Endothelial cell of umbilical vein (primary cell): ENCODE results near the gene CORO6. TPM values are rescaled to one million over a fixed set of nuclear protein-coding genes. Genes with fewer than 3 reads are reported as not detected.

Experiments
- BruUV-seq: library from RNA; stranded (reverse); fragments of 400-500 nt; replicated peaks from 2 replicates; lab custom pipeline; 2021; lab: Mats Ljungman, UMichigan
- CTCF ChIA-PET: fragments of 300-600, 350-600 bp; sonication (Branson Sonifier 250); formaldehyde crosslinking; loops from one replicate; lab custom pipeline; 2021; ENCODE audit warnings: antibody characterized with exemption, inconsistent platforms; lab: Charles Lee
- POLR2A ChIA-PET: fragments of 300-600, 350-600 bp; sonication (Branson Sonifier 250); formaldehyde crosslinking; loops from one replicate; lab custom pipeline; 2021; ENCODE audit warnings: antibody characterized with exemption, inconsistent platforms; lab: Charles Lee
- DNase-seq: peaks from one replicate; pipeline ENCODE4 v3.0.0-alpha.2; 2011; ENCODE audit warnings: low read depth, low spot score
- FAIRE-seq: peaks from 2 replicates; lab custom pipeline; 2011; peaks lifted over from hg19 to GRCh38; lab: Jason Lieb, UNC
- H2AFZ ChIP-seq: 2 replicates; pipeline ENCODE4 v1.6.0; 2012; ENCODE audit warnings: low read depth, low read length, control low read depth, inconsistent platforms
- H3K27ac ChIP-seq: 2 replicates; pipeline ENCODE4 v1.5.1; 2011; ENCODE audit warnings: low read depth, mild to moderate bottlenecking, control low read depth, low read length, moderate library complexity; ENCODE audit not compliant: insufficient read depth
- H3K27me3 ChIP-seq, 2 experiments: 2 replicates each; pipeline versions ENCODE4 v1.6.0 to v1.6.1; 2011; ENCODE audit warnings: low read length in 2 of 2, mixed read lengths in 1 of 2; ENCODE audit not compliant: control insufficient read depth in 2 of 2, insufficient read depth in 2 of 2
- H3K36me3 ChIP-seq, 2 experiments: 2 replicates in 1 of 2; 3 replicates in 1 of 2; pipeline ENCODE4 v1.5.1; 2011; ENCODE audit warnings: low read length in 2 of 2, mild to moderate bottlenecking in 1 of 2, moderate library complexity in 1 of 2; ENCODE audit not compliant: control insufficient read depth in 2 of 2, insufficient read depth in 2 of 2; ENCODE audit errors: extremely low read depth in 1 of 2
- H3K4me1 ChIP-seq: 3 replicates; pipeline ENCODE4 v1.5.1; 2011; ENCODE audit warnings: mild to moderate bottlenecking, low read length; ENCODE audit not compliant: control insufficient read depth, insufficient read depth; ENCODE audit errors: extremely low read depth
- H3K4me2 ChIP-seq: 2 replicates; pipeline ENCODE4 v1.6.1; 2011; ENCODE audit warnings: low read length, control low read depth, mixed read lengths; ENCODE audit not compliant: insufficient read depth
- H3K4me3 ChIP-seq, 3 experiments: fragments of 200-600 bp in 1 of 3; sonication (generic), shearing (Covaris generic) in 1 of 3; replicated peaks in 1 of 3; 2 replicates each; pipeline ENCODE4 v1.5.1; 2011 to 2016; ENCODE audit warnings: control low read depth in 3 of 3, low read length in 3 of 3, mild to moderate bottlenecking in 2 of 3, inconsistent platforms in 1 of 3, low read depth in 1 of 3, moderate library complexity in 1 of 3; ENCODE audit not compliant: insufficient read depth in 1 of 3
- H3K79me2 ChIP-seq: 2 replicates; pipeline ENCODE4 v1.6.0; 2012; ENCODE audit warnings: low read length, inconsistent platforms; ENCODE audit not compliant: control insufficient read depth, insufficient read depth
- H3K9ac ChIP-seq: replicated peaks from 2 replicates; pipeline ENCODE3; 2011; ENCODE audit warnings: low read length, control low read depth; ENCODE audit not compliant: insufficient read depth; ENCODE audit errors: extremely low read depth
- H3K9me1 ChIP-seq: replicated peaks from 3 replicates; pipeline ENCODE4 v1.6.0; 2011; ENCODE audit warnings: mild to moderate bottlenecking, low read length; ENCODE audit not compliant: control insufficient read depth, insufficient read depth; ENCODE audit errors: extremely low read depth
- H3K9me3 ChIP-seq: replicated peaks from 2 replicates; pipeline ENCODE4 v1.5.1; 2012; ENCODE audit warnings: low read length, inconsistent platforms; ENCODE audit not compliant: control insufficient read depth, insufficient read depth
- H4K20me1 ChIP-seq: replicated peaks from 2 replicates; pipeline ENCODE3; 2011; ENCODE audit warnings: mild to moderate bottlenecking, low read length; ENCODE audit not compliant: control insufficient read depth, insufficient read depth; ENCODE audit errors: extremely low read depth
- CTCF ChIP-seq, 2 donors: IDR thresholded peaks; 1 replicate in 1 of 2; 2 replicates in 1 of 2; pipeline ENCODE4 v1.5.1; 2011; ENCODE audit warnings: low read length in 2 of 2, mild to moderate bottlenecking in 2 of 2, moderate library complexity in 2 of 2, control low read depth in 1 of 2, inconsistent platforms in 1 of 2, low read depth in 1 of 2; ENCODE audit not compliant: insufficient read depth in 1 of 2; ENCODE audit errors: extremely low read depth in 1 of 2
- EZH2 ChIP-seq: IDR thresholded peaks from 2 replicates; pipeline ENCODE4 v1.6.1; 2012; ENCODE audit warnings: borderline replicate concordance, low read depth, mild to moderate bottlenecking, moderate library complexity, low read length, inconsistent platforms; ENCODE audit not compliant: severe bottlenecking
- FOS ChIP-seq: IDR thresholded peaks from 2 replicates; pipeline ENCODE4 v1.6.1; 2011; ENCODE audit warnings: mild to moderate bottlenecking, low read length, moderate library complexity, borderline replicate concordance; ENCODE audit not compliant: insufficient read depth
- GATA2 ChIP-seq: IDR thresholded peaks from 2 replicates; pipeline ENCODE4 v1.7.0; 2011; ENCODE audit warnings: low read depth, mild to moderate bottlenecking, moderate library complexity, mixed read lengths, low read length; ENCODE audit not compliant: insufficient read length, insufficient read depth
- JUN ChIP-seq: IDR thresholded peaks from 2 replicates; pipeline ENCODE4 v1.6.1; 2011; ENCODE audit warnings: borderline replicate concordance, low read depth; ENCODE audit not compliant: insufficient read length, insufficient read depth
- MAX ChIP-seq: IDR thresholded peaks from 2 replicates; pipeline ENCODE4 v1.6.1; 2011; ENCODE audit not compliant: insufficient read depth, insufficient read length
- MYC ChIP-seq: IDR thresholded peaks from one replicate; pipeline ENCODE4 v1.6.1; 2011; ENCODE audit warnings: mild to moderate bottlenecking, low read depth, low read length
- POLR2A ChIP-seq: IDR thresholded peaks from 2 replicates; pipeline ENCODE4 v1.6.1; 2012; ENCODE audit warnings: low read depth, mild to moderate bottlenecking, control low read depth, low read length
- POLR2AphosphoS5 ChIP-seq: IDR thresholded peaks from 2 replicates; pipeline ENCODE4 v1.6.1; 2012; ENCODE audit warnings: low read depth, mild to moderate bottlenecking, control low read depth, low read length, moderate library complexity; ENCODE audit not compliant: insufficient read depth
- dilution Hi-C: fragments of 300-500 bp; cut with MboI; formaldehyde crosslinking; loops from one replicate; pipeline ENCODE4 v1.15.0; 2019; ENCODE audit warnings: low sequenced_read_pairs; ENCODE audit not compliant: extremely low pct_ligation_motif_present
- intact Hi-C: fragments of 100-400 bp; cut with micrococcal nuclease; formaldehyde crosslinking; loops from one replicate; pipeline ENCODE4 v1.10.0; 2022
- polyA plus RNA-seq, 4 experiments: library from polyadenylated mRNA; depleted of rRNA in 3 of 4; stranded (reverse) in 3 of 4; unstranded in 1 of 4; fragments of >200 nt; gene quantifications; 2 replicates each; pipeline versions ENCODE4 v1.2.1 to v1.2.3, GENCODE V29; 2011 to 2012; ENCODE audit warnings: missing spikeins in 1 of 4
- total RNA-seq: library from RNA; stranded (reverse); gene quantifications from 2 replicates; pipeline ENCODE4 v1.2.3, GENCODE V29; 2021

CORO6 gene
- total and polyA plus RNA-seq, 2 donors (not counting 3 experiments of a cell fraction or from before 2014, with no cell fraction given), result 10.7 to 14.7 TPM

GRCh38 chr17:29633886-29634285 is 11.2 kb upstream of the CORO6 start:
- Histone ChIP-seq H3K4me3 (no peak overlapping the region), H3K4me1 (peaks cover 1% of the 10 kb centered on the region), H4K20me1 (no peaks in the 10 kb centered on the region), H3K9ac (no peak overlapping the region), H3K4me2 (no peak overlapping the region), H2AFZ (no peak overlapping the region), H3K36me3 (peaks cover 18 to 35% of the 10 kb centered on the region in 2 experiments), H3K9me3 (no peaks in the 10 kb centered on the region), H3K9me1 (no peaks in the 10 kb centered on the region), H3K27me3 (no peaks in the 10 kb centered on the region), H3K79me2 (peaks cover 3% of the 10 kb centered on the region), H3K27ac (no peak overlapping the region)
- POLR2A ChIA-PET, result no interaction called here
- dilution Hi-C loops (no loop called here), intact Hi-C loops (no loop called here)
- CTCF ChIA-PET, result interaction anchor here (0.7 to 0.9 kb wide), 3 partner anchors 16 to 297 kb away, joined by 3 to 6 read pairs (median 3); no protein-coding TSS in a partner anchor
- FAIRE-seq (no peak), DNase-seq (no peak)
- no peak for TF ChIP-seq MYC
- no peak for TF ChIP-seq GATA2
- TF ChIP-seq POLR2AphosphoS5, result no peak
- no peak for TF ChIP-seq POLR2A
- no peak for TF ChIP-seq CTCF (IDR thresholded peaks at IDR 0.05; ENCODE audit: extremely low read depth in 1 of 2, insufficient read depth in 1 of 2, low read depth in 1 of 2, low read length in 2 of 2)
- TF ChIP-seq JUN, result no peak
- no peak for TF ChIP-seq EZH2
- no peak for TF ChIP-seq FOS
- no peak for TF ChIP-seq MAX
- no TSS peak for BruUV-seq
